A673 (cell line): ENCODE data around the gene ZFHX2.
A peak's percentile ranks its signal among the peaks of the same experiment; 100 is the strongest.

Experiments used
- CTCF ChIP-seq: fragments of 300-800, 200-600 bp; sonication (generic); conservative IDR thresholded peaks from 2 replicates; pipeline ENCODE4 v1.5.1; 2017; ENCODE audit warnings: low read depth, mild to moderate bottlenecking, antibody characterized with exemption, low read length, moderate library complexity, mixed read lengths
- EZH2 ChIP-seq: fragments of 200-600 bp; sonication (generic); IDR thresholded peaks from 2 replicates; pipeline ENCODE4 v1.6.1; 2017; ENCODE audit warnings: borderline replicate concordance, low read depth, mild to moderate bottlenecking, mixed read lengths, antibody characterized with exemption, low read length; ENCODE audit not compliant: poor library complexity, severe bottlenecking

DNA sequence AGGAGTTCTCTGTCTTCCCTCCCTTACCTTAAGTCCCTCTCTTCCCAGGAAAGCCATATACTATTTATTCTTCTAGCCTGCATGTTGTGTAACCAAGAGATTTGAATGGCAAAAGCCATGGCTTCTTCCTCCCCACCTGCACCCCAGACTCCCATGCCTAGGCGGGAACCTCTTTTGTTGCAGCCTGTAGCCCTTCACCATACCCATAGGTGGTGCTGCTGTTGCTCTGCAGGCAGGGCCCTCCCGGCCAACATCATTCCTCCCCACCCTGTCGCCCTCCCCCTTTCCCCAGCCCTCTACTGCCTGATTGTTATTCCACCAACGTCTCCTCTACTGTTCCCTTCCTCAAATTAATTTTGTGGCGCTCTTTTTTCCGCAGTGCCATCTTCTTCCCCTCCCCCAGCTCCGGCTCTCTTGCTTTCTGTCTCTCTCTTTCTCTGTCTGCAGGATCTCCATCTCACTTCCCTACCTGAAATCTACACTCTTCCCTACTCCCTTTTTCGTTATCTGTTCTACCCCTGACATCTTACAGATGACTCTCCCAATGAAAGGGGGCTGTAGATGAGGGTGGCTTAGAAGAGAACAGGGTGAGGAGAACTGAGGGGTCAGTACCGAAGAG, 68.2 kb downstream of the ZFHX2 start:
- TF ChIP-seq CTCF: peak; percentile 70
- TF ChIP-seq EZH2: no peak
